Mucosa of gallbladder (tissue), 1 donor: ENCODE data around the gene CTIF. TPM values are rescaled to one million over a fixed set of nuclear protein-coding genes. Genes with fewer than 3 reads are reported as not detected.
A peak's percentile ranks its signal among the peaks of the same experiment; 100 is the strongest.

Experiments used
- DNase-seq: peaks from one replicate; pipeline ENCODE4 v3.0.0-alpha.2; 2020; ENCODE audit warnings: low spot score
- total RNA-seq: library from RNA; stranded (reverse); gene quantifications from one replicate; pipeline ENCODE4 v1.2.1, GENCODE V29; 2021
- donor health status: DM: no; HTN: no; CAD: no.

The CTIF gene
- total RNA-seq, 1 donor from 2014 or later: 101 TPM

- DNase-seq: no peak
Measured at GRCh38 chr18:48533340-48534070, 5.3 kb upstream of the CTIF start.

DNA sequence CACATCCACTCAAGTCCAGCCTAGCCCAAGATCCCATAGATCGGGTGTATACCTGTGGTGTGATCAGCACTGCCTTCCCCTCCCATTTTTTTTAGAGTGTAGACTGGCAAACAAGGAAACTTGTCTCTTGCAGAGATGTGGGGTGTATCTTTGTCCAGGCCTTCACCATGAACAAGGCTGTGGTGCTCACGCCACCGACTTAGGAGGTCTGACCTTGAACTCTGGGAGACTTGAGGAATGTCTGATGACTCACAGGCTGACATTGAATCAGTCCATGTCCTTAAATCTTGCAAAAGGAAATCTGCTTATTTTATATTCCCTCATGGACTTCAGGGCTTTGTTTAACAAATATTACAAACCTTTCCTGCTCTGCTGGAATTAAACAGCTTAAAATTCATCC lies 4.5 kb upstream of the CTIF start:
- no peak for DNase-seq

DNA sequence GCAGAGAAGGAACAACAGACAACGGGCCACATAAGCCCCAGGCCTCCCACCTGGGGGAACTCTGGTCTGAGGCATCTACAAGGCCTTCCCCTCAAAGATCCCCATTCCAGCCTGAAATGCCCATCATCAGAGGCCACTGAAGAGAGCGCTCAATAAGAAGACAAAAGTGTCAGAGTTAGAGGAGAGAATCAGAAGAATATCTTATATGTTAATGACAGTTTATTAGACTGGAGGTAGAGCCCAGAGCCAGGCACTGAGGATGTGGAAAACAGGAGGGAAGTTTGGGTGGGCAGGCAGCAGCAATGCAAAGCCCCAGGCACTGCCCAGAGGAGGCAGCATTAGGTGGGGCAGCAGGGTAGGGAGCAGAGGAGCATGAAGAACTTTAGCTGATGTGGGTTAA lies 2.9 kb upstream of the CTIF start:
- DNase-seq: no peak

DNA sequence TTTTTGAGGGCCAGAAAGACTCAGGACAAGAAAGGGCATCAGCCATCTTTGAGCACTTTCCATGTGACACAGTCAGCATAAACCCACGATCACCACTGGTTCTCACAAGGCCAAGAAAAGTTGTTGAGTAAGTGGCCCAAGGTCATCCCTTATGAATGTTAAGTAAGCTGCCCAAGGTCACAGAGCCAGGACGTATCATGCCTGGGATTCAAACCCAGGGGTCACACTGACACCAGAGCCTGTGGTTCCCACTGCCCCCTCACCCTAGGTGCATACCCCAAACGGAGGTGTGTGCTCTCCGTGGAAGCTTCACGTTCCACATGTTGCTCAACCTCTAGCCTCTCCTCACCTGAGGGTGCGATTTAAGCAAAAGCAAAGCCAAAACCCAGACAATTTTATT lies 2.3 kb upstream of the CTIF start:
- no peak for DNase-seq

DNA sequence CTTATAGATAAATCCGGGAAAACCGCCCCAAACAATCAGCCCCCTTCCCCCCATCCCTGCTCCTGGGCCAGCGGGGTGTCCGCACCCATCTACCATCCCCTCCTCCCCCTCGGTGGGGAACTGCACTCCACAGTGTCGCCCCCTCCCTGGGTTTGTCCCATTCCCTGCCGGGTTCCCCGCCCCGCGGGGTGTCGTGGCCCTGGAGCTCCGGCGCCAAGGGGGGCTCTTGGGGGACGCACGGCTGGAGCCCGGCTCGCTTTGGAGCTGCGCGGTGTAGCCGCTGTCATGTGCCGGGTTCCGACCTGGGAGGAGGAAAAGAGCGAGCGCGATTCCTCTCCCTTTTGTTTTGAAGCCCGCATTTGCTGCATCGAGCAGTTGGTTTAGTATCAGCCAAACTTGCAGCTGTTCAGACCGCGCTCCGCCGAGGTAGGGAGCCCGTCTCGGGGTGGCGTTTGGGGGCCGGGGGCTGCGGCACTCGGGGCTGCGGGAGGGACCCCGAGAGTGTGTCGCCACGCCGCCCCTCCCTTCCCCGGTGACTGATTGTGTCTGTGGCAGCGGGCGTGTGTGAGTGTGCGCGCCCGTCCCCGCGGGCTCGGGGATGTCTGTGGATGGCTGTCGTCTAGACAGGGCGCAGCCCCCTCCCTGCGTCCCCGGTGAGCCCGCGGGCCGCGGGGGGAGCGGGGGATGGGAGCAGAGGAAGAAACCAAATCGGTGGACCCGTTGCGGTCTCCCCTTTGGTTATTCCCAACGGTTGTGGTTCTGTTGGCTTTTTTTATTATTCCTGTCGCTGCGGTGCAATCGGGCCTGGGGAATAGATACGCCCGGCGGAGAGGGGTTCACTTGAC lies 797 bp downstream of the CTIF start:
- peak; percentile 27 for DNase-seq

GRCh38 chr18:48540251-48541025 lies 1.6 kb downstream of the CTIF start:
- DNase-seq: peak; percentile 48

GRCh38 chr18:48541026-48541746 lies 2.4 kb downstream of the CTIF start:
- peak; percentile 72 for DNase-seq

DNA sequence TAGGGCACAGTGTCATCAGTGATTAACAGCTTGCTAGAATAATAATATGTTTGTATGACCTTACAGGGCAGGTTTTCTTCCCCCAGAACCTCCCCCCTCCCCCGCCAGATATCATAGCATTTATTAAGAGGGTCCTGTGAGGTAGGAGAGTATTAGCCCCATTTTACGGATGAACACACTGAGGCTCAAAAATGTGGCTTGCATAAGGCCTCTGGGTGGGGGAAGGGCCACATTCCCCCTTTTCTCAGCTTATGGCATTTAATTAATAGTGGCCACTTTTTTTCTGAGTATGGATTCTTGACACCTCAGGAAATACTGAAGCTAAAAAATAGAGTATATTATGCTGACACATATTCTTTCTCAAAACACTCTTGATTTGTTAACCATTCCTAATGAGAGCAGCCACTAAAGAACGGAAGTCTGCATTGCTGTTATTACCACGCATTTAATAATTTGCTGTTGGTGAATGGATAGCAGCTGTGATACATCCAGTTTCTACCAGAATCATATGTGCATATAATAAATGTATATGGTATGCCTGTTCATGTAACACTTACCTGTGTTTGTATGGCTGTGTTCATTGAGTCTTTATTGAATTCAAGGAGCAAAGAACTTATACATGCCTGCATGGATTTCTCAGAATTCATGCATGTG lies 3.0 kb downstream of the CTIF start:
- DNase-seq: no peak

GRCh38 chr18:48542513-48543181 lies 3.8 kb downstream of the CTIF start:
- DNase-seq: no peak

DNA sequence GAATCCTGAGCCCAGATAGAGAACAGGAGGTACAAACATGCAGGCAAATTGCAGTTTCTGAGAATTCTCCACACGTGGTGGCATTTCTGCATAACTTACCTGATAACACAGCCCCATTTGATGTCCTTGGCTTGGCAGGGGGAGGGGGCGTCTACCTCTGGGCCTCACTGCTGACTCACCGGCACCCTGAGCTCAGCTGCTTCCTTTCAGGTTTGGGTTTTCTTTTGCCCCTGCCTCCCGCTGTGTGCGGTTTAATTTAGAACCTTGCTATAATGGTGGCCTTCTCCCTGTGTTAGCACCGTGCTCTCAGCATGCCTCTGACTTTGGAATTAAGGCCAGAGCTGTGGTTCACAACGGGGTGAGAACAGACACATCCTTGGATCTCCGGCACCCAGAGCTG lies 4.4 kb downstream of the CTIF start:
- DNase-seq: no peak

- DNase-seq: no peak
Measured at GRCh38 chr18:48544116-48544515, 5.3 kb downstream of the CTIF start.

DNA sequence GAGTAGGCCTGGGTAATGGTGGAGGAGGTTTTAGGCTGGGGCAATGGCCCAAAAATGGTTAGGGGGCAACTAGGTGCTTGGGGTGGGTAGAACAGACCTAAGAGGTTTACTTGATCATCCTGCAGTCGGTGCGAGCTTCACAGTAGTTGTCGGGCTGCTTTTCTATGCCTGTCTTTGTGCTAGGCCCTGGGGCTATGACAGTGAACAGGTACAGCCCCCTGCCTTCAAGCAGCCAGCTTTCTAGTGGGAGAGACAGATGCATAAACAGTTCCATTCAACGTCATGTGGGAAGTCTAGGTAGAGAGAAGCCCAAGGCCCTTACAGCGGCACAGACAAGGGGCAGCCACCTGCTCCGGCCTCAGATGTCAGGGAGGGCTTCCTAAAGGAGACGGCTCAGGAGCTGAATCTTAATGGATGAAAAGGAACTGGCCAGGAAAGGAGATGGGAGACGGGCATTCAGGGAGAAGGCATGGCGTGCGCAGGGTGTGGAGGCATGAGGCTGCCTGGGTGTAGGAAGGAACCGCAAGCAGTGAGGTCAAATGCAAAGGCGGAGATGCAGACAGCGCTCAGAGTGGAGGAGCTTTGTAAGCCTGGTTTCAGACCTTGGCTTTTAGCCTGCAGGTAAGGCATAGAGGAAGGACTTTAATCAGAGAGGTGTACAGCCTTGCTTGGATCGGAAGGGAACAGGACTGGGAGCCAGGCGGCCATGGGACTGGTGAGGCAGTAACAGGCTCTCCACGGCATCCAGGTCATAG lies 6.0 kb downstream of the CTIF start:
- no peak for DNase-seq

GRCh38 chr18:48545757-48546321 lies 7.0 kb downstream of the CTIF start:
- peak; percentile 19 for DNase-seq

DNA sequence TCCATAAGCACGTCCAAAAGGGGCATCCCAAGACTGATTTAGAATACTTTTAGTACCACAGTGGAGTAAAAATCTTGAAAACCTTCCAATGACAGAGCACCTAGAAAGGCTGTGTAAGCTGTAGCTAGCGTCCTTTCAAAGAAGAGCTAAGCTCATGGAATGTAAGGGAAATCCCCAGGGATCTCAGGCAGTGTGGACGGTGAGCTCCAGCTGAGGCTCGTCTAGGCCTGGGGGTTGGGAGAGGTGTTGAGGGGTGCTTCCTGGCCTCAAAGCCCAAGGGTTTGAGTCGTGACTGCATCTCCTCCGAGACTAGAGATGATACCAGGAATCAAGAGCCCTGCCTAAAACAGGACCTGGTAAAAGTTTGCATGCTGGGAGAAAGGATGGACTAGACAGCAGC lies 7.6 kb downstream of the CTIF start:
- no peak for DNase-seq

DNA sequence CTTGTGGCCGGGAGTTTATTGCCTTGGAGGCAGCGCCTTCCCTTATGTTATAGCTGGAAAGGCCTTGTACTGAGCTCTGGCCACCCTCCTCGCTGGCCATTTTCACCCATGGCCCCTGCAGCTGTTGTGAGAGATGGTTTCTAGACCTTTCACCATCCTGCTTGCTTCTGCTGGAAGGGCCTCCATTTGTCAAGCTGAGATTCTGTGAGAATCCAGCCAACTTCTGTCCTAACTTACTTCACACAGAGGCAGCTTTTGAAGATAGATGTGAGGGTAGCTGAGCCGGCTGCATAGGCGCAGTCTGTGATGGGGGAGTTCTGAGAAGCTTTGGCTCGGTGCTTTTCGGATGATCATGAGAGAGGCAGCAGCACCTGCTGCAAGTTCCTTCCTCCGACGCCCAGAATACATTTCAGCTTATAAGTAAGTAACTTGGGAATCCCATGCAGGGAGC lies 8.7 kb downstream of the CTIF start:
- DNase-seq: no peak

DNA sequence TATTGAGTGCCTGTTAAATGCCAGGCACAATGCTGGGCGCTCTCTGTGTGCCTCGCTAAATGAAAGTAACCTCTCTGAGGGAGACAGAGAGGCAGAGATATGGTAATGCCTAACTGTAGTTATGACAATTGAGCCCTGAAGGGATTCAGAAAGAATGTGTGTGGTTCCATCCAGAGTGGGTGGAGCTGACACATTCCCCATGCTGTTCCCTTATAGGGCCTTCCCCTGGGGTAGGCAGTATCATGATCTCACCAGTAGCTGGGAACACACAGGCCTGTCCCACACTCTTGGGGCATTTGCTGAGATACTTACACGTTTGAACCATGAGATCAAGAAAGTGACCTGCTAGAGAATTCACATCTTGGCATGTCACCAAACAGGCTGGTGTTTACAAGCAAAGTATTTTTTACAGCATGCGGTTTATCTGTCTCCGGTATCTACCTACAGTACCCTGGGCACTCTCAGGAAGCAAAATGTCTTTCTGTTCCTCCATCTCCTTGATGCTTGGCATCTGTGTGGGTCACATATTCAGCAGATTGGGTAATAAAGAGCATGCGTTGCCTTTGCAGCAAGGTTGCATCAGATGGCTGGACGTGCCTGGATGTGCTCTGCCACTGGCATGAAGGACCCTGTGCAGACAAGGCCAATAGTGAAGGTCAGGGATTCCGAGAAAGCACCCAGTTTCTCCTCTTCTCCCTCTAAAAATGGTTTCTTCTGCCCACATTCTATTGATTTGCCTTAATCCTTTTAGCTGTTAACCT lies 9.4 kb downstream of the CTIF start:
- DNase-seq: no peak

DNA sequence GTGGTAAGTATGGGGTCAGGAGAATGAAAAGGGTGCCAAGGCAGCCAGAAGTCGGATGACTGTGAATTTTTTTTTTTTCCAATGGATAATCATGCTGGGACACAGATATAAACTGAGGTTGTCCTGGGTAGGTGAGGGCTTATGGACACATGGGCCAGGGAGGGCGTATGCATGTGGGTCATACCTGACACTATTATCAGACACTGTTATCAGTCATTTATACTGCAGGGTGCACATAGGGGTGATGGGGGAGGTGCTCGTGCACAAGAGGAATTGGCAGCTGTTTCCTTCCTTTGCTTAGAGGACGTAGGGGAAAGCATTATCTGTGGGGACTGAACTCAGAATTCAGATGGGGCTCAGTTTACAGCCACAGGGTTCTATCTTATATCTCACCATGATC lies 10.1 kb downstream of the CTIF start:
- DNase-seq: no peak

- DNase-seq: no peak
Measured at GRCh38 chr18:48550101-48550729, 11.4 kb downstream of the CTIF start.
